GM04503 (cell line): ENCODE measurements around the gene HOTAIR.

ENCODE experiments used
- DNase-seq: peaks from one replicate; pipeline ENCODE4 v3.0.0-alpha.2; 2012; ENCODE audit warnings: low read depth

The HOTAIR gene

DNA sequence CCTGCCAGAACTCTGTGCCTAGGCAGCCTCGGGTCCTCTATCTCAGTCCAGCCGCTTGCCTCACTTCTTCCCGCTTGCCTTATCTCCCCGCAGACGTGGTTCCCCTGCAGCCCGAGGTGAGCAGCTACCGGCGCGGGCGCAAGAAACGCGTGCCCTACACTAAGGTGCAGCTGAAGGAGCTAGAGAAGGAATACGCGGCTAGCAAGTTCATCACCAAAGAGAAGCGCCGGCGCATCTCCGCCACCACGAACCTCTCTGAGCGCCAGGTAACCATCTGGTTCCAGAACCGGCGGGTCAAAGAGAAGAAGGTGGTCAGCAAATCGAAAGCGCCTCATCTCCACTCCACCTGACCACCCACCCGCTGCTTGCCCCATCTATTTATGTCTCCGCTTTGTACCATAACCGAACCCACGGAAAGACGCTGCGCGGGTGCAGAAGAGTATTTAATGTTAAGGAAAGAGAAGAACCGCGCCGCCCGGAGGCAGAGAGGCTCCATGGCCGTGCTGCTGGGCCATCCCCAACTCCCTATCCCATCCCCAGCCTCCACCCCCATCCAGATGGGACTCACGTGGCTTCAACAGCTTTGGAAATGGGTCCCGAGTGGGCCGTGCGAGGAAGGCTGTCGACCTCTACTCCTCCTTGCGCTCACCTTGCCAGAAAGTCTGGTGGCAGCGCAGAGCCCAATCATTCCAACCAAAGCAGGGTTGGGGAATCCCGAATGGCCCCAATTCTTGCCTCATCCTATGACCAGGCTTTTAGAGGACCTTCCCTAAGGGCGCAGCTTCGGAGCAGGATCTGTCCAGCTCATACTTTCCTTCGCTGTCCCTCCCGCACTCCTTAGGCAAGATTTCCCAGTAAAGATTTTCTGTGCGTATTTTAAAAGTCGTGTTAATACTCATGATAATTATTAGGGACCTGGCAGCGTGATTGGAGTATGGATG, 29.6 kb downstream of the HOTAIR start:
- DNase-seq, result no peak

GRCh38 chr12:53944209-53944608, 30.5 kb downstream of the HOTAIR start:
- no peak for DNase-seq

DNA sequence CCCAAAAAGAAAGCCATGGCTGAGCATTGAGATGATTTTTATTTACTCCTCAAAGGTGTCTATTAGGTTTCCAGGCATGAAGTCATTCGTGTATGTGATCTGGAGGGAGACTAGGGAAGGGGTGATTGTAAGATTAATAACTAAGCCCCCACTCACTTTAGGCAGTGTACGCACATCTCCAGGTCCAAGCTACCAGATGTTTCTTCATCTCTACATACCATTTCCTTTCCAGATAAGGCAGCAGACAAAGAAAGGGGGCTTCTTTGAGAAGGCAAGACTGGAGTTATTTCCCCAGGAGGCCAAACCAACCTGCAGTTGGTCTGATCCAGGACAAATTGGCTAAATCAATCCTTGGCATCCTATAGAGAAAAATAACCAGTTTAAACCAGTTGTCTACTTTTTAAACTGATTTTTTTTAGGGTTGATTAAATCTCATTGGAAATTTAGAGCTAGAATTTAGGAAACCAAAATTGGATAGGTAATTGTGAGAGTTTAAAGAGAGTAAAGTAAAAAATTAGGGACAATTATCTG, 32.2 kb downstream of the HOTAIR start:
- DNase-seq, result no peak

- no peak for DNase-seq
These were observed 33.0 kb downstream of the HOTAIR start for GRCh38 chr12:53941750-53942149.

DNA sequence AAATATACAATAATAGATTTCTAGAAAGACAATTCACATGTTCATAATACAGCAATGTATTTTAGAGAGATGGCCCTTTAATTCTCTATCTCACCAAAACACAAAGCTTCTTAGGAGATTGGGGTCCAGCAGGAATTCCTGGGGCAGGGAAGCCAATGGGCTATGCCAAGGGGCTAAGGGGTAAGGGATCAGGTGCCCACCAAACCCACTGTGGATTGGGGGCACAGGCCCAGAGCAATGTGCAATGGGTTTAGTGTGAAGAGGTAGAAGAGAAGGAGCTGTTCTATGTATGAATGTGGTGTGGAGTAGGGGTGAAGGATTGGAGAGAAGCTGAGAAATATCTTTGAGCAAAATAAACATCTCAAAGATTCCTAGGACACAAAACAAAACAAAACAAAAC, 33.6 kb downstream of the HOTAIR start:
- DNase-seq, result no peak

- no peak for DNase-seq
These were observed 34.2 kb downstream of the HOTAIR start for GRCh38 chr12:53940443-53941014.

DNA sequence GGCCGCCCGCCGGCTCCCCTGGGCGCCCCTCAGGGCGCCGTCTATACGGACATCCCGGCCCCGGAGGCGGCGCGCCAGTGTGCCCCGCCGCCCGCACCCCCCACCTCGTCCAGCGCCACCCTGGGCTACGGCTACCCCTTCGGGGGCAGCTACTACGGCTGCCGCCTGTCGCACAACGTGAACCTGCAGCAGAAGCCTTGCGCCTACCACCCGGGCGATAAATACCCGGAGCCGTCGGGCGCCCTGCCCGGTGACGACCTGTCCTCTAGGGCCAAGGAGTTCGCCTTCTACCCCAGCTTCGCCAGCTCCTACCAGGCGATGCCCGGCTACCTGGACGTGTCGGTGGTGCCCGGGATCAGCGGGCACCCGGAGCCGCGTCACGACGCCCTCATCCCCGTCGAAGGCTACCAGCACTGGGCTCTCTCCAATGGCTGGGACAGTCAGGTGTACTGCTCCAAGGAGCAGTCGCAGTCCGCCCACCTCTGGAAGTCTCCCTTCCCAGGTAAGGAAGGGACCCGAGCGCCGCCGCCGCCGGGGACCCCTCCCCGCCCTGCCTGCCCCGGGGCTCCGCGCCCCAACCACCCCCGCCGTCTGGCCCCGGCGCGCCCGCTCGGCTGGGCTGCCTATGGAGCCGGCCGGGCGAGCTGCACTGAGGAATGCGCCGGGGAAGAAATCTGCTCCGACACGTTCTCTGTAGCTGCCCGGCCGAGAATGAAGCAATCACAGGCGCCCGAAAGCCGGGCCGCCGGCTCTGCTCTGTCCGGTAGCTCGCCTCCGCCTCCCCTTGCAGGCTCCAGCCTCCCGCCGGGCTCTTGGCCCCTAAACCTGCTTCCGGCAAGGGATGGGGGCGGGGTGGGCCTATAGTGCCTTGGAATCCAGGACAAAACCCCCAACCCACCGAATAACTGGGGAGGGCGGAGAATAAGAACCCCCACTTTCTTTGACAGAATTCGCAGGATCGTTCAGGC, 35.3 kb downstream of the HOTAIR start:
- DNase-seq, result no peak

GRCh38 chr12:53938326-53939140, 36.2 kb downstream of the HOTAIR start, which contains the start of gene HOXC13:
HOXC13 (plus strand) TSS chr12:53938831; CDS start chr12:53938907, 76 bp downstream.
- peak; percentile 72 for DNase-seq

DNA sequence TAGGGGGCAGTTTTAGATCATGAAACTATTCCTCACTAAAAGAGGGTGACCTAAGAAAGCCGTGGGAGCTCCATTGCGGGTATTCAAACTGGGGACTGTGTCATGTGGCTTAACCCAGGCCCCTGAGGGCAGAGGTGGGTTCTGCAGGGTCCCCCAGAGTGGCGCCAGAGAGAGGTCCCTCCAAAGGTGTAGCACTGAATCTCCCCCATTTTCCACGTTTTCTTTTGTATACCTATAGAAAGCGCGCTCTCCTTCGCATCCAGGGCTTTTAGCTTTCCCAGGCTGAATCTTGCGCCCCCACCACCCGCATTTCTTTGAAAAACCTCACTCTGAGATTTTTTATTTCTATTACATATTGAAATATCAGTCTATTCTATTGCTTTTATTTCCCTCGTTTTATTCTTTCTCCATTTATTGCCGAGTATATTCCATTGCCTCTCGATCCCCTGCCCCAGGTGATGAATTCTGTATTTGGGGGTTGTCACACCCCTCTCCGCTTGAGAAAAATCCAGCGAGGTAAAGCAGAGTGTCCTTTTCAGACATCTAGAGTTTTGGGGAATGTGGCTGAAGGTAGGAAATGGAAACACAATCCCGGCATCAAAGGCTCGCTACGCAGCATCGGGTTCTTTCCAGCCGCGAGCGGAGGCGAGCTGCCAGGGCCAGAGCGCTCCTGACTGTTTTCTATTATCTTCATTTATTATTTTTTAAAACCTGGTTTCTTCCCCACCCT, 37.0 kb downstream of the HOTAIR start:
- DNase-seq, result no peak

DNA sequence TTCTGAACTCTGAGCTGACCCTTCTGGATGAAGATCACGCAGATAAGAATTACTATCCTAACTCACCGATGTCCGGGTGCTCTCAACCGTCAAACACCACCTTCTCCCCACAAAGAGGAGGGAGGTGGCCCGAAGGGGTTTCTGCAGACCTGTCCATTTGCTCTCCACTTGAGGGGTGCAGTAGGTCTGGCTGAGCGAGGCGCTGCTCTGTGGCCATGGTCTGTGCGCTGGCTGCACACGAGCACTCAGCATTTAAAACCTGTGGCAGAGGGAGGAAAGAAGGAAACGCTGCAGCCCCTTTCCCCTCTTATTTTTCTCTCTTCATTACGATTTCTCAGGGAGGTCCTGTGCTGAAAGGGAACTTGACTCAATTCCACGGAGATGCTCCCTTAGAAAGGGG, 37.7 kb downstream of the HOTAIR start:
- no peak for DNase-seq

DNA sequence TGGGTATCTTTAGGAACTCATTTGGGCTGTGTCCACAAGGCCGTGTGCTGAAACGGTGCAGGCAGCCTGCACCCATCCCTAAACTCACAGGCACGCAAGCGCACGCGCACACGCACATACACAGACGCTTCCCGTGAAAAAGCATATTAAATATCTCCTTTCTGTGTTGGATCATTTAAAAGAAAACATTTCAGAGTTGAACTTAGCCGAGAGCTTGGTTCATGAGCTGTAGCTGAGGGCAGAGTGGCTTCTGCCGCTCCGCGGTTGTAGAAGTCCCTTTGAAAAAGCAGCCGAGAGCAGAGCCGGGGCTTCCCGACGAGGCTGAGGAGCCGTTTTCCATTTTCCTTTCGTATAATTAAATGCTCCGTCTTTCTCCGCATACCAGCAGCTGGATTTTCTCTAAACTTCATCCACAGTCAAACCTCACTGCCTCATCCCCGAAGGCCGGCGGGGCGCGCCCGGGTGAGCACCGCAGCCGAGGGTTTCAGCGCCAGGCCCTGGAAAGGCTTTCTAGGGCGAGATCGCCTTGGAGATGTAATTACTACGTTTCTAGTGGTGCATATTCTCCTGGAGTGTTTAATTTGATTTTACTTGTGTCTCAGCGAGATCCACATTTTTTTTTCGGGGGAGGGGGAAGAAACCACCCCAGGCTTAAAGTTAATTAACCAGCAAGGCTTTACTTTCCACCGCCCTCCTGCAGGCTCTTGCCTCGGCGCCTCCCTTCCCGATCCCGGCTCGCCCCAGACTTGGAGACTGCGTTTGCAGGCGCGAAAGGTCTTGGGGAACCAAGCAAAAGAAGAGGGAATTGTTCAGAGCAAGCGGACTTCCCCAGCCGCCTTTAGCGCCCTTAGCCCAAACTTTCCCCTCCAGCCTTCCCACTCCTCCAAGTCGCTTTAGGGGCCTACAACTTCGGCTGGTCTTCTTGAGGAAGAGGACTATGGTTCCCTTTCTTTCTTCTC, 39.1 kb downstream of the HOTAIR start:
- DNase-seq, result no peak

DNA sequence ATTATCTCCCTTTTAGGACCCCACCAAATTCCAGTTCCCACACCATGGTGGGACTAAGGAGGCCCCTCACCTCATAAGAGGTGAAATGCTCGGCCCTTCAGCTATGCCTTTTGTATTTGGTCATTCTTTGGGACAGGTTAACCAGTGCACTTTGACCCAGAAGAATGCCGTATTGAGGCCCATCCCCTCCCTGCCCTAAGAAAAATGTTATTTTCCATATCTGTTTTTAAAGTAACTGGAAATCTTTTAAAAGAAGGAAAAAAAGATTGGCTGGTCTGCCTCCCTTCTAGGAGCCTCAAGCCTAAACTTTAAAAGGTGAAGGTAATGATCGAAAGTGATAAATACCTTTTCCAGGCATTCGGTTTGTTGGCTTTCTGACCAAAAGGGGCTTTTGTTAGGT, 41.8 kb downstream of the HOTAIR start:
- DNase-seq, result no peak

DNA sequence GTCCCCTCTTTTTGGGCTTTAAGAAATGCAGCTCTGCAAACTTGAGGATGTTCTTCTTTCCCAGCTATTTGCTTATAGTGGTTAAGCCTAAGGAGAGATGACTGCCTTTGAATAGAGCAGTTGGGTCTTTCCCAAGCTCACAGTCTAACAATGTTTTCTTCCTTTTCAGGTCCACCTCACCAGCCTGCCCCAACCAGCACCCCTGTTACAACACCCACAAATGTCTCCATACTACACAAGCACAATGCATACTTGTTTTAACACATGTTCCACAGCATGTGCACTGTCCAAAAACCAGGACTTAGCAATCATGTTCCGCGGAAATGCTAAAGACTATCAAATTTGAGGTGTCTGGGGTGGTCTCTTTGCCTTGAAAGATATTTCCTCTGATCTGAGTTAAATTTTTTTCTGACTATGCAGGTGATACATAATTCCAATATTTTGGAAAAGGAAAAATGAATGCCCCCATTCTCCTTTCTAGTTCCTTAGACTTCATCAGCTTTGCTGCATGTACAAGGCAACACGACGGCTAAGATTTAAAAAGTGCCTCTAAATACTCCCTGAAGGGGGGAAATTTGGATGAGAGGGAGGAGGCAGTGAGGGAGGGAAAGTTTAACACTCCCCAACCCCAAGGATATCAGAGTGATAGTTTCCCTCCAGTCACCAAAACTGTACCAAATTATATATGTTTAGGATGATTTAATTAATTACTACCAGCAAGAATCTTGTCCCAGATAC, 42.7 kb downstream of the HOTAIR start:
- DNase-seq, result no peak

DNA sequence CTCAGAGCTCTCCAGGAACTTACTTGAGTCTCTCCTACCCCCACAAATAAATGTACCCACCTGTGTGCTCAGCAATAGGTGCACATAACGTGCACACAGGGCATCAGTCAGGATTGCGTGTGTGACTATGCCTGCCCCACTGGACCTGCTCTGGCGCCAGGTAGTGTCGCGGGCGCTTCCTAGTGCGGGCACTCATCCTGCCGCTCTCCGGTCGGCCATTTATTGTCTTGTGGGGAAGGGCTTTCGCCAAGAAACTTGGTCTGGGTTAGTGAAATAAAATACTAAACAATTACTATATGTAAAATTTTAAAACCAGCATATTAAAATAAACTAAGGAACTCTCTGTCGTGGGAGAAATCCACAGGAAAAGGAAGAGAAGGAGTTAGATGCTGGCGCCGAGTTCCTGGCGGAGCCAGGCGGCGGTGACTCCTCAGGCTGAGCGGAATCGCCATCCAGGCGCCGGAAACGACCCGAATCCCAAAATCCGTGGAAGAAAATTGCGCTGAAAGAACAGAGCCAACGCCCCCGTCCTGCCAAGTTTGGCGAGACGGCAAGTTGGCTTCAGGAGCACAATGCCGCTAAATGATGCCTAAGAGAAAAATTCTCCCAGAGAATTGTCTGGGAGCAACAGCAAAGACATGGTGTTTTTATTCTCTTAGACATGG, 44.0 kb downstream of the HOTAIR start:
- DNase-seq, result no peak

GRCh38 chr12:53929527-53929926, 45.2 kb downstream of the HOTAIR start:
- DNase-seq, result no peak

- no peak for DNase-seq
These were observed 46.5 kb downstream of the HOTAIR start for GRCh38 chr12:53928054-53928835.
